HepG2 (cell line): Measurements from ENCODE around the gene SMYD4. TPM values are rescaled to one million over a fixed set of nuclear protein-coding genes. Genes with fewer than 3 reads are reported as not detected.

Experiments
- AFF4 ChIP-seq: sonication (generic); formaldehyde crosslinking; IDR thresholded peaks from 2 replicates; pipeline ENCODE4 v1.4.0; 2020; ENCODE audit warnings: missing genetic modification reagents
- ARHGAP35 ChIP-seq: sonication (generic); formaldehyde crosslinking; IDR thresholded peaks from 2 replicates; pipeline ENCODE4 v1.9.0; 2022; ENCODE audit warnings: mild to moderate bottlenecking, inconsistent platforms, moderate library complexity, missing genetic modification reagents, borderline replicate concordance
- GLMP ChIP-seq: sonication (generic); formaldehyde crosslinking; IDR thresholded peaks from 2 replicates; pipeline ENCODE4 v1.9.0; 2021; ENCODE audit warnings: missing genetic modification reagents, mild to moderate bottlenecking, borderline replicate concordance
- HOXA5 ChIP-seq: sonication (generic); formaldehyde crosslinking; IDR thresholded peaks from 2 replicates; pipeline ENCODE4 v1.4.0; 2020; ENCODE audit warnings: missing genetic modification reagents
- HOXA9 ChIP-seq: sonication (generic); formaldehyde crosslinking; IDR thresholded peaks from 2 replicates; pipeline ENCODE4 v1.8.1; 2022; ENCODE audit warnings: missing genetic modification reagents, mild to moderate bottlenecking, moderate library complexity, borderline replicate concordance
- PHF5A ChIP-seq: IDR thresholded peaks from one replicate; pipeline ENCODE4 v1.6.1; 2018; ENCODE audit warnings: low read depth, missing genetic modification reagents; ENCODE audit not compliant: unreplicated experiment
- PLRG1 ChIP-seq: fragments of 450-650 bp; conservative IDR thresholded peaks from 2 replicates; pipeline ENCODE4 v1.6.1; 2016
- PTBP1 ChIP-seq: fragments of 200-400 bp; formaldehyde crosslinking; IDR thresholded peaks from 2 replicates; pipeline ENCODE4 v1.6.1; 2018; ENCODE audit warnings: low read length, low read depth; ENCODE audit not compliant: poor library complexity, severe bottlenecking
- RARA ChIP-seq: IDR thresholded peaks from 2 replicates; pipeline ENCODE4 v1.6.1; 2016; ENCODE audit warnings: missing genetic modification reagents, missing compliant biosample characterization
- RBFOX2 ChIP-seq: fragments of 200-400 bp; formaldehyde crosslinking; IDR thresholded peaks from 2 replicates; pipeline ENCODE4 v1.6.1; 2017; ENCODE audit warnings: low read depth, mild to moderate bottlenecking, low read length
- RBM22 ChIP-seq: fragments of 200-400 bp; formaldehyde crosslinking; optimal IDR thresholded peaks from 2 replicates; pipeline ENCODE3; 2017; ENCODE audit warnings: mild to moderate bottlenecking, low read length, moderate library complexity
- RFXAP ChIP-seq: sonication (generic); formaldehyde crosslinking; IDR thresholded peaks from 2 replicates; pipeline ENCODE4 v1.4.0; 2020; ENCODE audit warnings: missing genetic modification reagents, borderline replicate concordance
- SETDB1 ChIP-seq: sonication (generic); formaldehyde crosslinking; IDR thresholded peaks from 2 replicates; pipeline ENCODE4 v1.5.1; 2020; ENCODE audit warnings: missing genetic modification reagents, mild to moderate bottlenecking, borderline replicate concordance
- ZNF143 ChIP-seq: sonication (generic); formaldehyde crosslinking; IDR thresholded peaks from 2 replicates; pipeline ENCODE4 v1.4.0; 2020; ENCODE audit warnings: missing genetic modification reagents
- ZNF367 ChIP-seq: sonication (generic); formaldehyde crosslinking; IDR thresholded peaks from 2 replicates; pipeline ENCODE4 v1.4.0; 2020; ENCODE audit warnings: missing genetic modification reagents, borderline replicate concordance
- ZNF430 ChIP-seq: sonication (generic); formaldehyde crosslinking; IDR thresholded peaks from 2 replicates; pipeline ENCODE4 v1.9.0; 2021; ENCODE audit warnings: mild to moderate bottlenecking, missing genetic modification reagents
- ZNF709 ChIP-seq: sonication (generic); formaldehyde crosslinking; IDR thresholded peaks from 2 replicates; pipeline ENCODE4 v1.5.0; 2020; ENCODE audit warnings: mild to moderate bottlenecking, missing genetic modification reagents
- ZNF747 ChIP-seq: sonication (generic); formaldehyde crosslinking; IDR thresholded peaks from 2 replicates; pipeline ENCODE4 v1.8.1; 2023; ENCODE audit warnings: missing genetic modification reagents, mild to moderate bottlenecking, borderline replicate concordance
- ZNF761 ChIP-seq: sonication (generic); formaldehyde crosslinking; conservative IDR thresholded peaks from 2 replicates; pipeline ENCODE4 v1.4.0; 2020; ENCODE audit warnings: mild to moderate bottlenecking, missing genetic modification reagents
- polyA plus RNA-seq, 8 experiments: library from polyadenylated mRNA; depleted of rRNA in 3 of 8; stranded (reverse) in 7 of 8; unstranded in 1 of 8; fragments of >200 nt; fragmentation: Illumina TruSeq in 4 of 8; extraction: Trizol in 4 of 8; gene quantifications; 2 replicates each; pipeline versions ENCODE4 v1.2.1 to v1.2.3, GENCODE V29; 2011 to 2016; ENCODE audit warnings: low read depth in 4 of 8, missing spikeins in 1 of 8, mixed read lengths in 1 of 8; ENCODE audit not compliant: insufficient read depth in 1 of 8
- total RNA-seq, 5 experiments: library from RNA; depleted of rRNA; stranded (reverse); fragments of >200 nt; fragmentation: Illumina TruSeq; extraction: Trizol; gene quantifications; 2 replicates each; pipeline ENCODE4 v1.2.3, GENCODE V29; 2016; ENCODE audit warnings: low read depth in 1 of 5
- TF ChIP-seq, protein P1 (sequence below): IDR thresholded peaks from 2 replicates; pipeline ENCODE4 v1.6.1; 2016; ENCODE audit warnings: low read depth
- TF ChIP-seq, protein P2 (sequence below): sonication (generic); formaldehyde crosslinking; IDR thresholded peaks from 2 replicates; pipeline ENCODE4 v1.5.0; 2020; ENCODE audit warnings: mild to moderate bottlenecking, missing genetic modification reagents
- TF ChIP-seq, protein P3 (sequence below): IDR thresholded peaks from 2 replicates; pipeline ENCODE4 v1.6.1; 2016; ENCODE audit warnings: missing genetic modification reagents, missing compliant biosample characterization

Gene SMYD4
- total and polyA plus RNA-seq, 2 of the 13 experiments (the other 11 are each of a cell fraction or from before 2014, with no cell fraction given), result 7.4 to 11.3 TPM

DNA sequence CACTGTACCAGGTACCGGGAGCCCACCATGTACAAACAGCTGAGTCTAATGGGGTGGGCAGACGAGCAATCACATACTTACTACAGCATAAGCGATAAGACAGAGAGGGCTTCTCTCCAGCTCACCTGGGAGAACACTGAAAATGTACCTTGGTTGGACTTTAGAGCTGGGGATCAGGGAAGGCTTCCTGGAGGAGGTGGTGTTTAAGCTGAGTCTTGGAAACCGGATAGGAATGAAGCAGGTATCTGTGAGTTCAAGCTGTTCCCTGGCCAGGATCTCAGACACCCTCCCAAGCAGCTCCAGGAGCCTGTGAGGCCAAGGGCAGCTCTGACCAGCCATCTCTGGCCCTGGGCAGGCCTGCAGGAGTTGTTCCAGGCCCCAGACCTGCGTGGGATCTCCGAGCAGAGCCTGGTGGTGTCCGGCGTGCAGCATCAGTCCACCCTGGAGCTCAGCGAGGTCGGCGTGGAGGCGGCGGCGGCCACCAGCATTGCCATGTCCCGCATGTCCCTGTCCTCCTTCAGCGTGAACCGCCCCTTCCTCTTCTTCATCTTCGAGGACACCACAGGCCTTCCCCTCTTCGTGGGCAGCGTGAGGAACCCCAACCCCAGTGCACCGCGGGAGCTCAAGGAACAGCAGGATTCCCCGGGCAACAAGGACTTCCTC is 75.8 kb downstream of the SMYD4 start (continued):
- TF ChIP-seq GLMP (no peak), PHF5A (CRISPR knock-in tag) (no peak), SETDB1 (CRISPR knock-in tag) (no peak), ZNF761 (CRISPR knock-in tag) (0 out of 2 replicates have a peak, but pooled peaks have one; percentile 43), HOXA5 (CRISPR knock-in tag) (no peak), HOXA9 (no peak), RFXAP (CRISPR knock-in tag) (no peak), AFF4 (no peak), ZNF747 (no peak), ZNF143 (CRISPR knock-in tag) (no peak), RBM22 (peak; percentile 58), PLRG1 (no peak), ZNF430 (CRISPR knock-in tag) (0 out of 2 replicates have a peak, but pooled peaks have one; percentile 30), ARHGAP35 (CRISPR knock-in tag) (no peak), ZNF709 (no peak), PTBP1 (no peak), RARA (CRISPR knock-in tag) (no peak), ZNF367 (CRISPR knock-in tag) (no peak), RBFOX2 (peak; percentile 87)
- TF ChIP-seq, protein P1, sequence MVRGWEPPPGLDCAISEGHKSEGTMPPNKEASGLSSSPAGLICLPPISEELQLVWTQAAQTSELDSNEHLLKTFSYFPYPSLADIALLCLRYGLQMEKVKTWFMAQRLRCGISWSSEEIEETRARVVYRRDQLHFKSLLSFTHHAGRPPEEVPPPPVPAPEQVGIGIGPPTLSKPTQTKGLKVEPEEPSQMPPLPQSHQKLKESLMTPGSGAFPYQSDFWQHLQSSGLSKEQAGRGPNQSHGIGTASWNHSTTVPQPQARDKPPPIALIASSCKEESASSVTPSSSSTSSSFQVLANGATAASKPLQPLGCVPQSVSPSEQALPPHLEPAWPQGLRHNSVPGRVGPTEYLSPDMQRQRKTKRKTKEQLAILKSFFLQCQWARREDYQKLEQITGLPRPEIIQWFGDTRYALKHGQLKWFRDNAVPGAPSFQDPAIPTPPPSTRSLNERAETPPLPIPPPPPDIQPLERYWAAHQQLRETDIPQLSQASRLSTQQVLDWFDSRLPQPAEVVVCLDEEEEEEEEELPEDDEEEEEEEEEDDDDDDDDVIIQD, result no peak
- TF ChIP-seq, protein P2, sequence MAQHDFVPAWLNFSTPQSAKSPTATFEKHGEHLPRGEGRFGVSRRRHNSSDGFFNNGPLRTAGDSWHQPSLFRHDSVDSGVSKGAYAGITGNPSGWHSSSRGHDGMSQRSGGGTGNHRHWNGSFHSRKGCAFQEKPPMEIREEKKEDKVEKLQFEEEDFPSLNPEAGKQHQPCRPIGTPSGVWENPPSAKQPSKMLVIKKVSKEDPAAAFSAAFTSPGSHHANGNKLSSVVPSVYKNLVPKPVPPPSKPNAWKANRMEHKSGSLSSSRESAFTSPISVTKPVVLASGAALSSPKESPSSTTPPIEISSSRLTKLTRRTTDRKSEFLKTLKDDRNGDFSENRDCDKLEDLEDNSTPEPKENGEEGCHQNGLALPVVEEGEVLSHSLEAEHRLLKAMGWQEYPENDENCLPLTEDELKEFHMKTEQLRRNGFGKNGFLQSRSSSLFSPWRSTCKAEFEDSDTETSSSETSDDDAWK (CRISPR knock-in tag), result no peak
- TF ChIP-seq, protein P3, sequence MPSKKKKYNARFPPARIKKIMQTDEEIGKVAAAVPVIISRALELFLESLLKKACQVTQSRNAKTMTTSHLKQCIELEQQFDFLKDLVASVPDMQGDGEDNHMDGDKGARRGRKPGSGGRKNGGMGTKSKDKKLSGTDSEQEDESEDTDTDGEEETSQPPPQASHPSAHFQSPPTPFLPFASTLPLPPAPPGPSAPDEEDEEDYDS, result no peak
